ENCODE measurements around the gene PEMT.

The PEMT gene

DNA sequence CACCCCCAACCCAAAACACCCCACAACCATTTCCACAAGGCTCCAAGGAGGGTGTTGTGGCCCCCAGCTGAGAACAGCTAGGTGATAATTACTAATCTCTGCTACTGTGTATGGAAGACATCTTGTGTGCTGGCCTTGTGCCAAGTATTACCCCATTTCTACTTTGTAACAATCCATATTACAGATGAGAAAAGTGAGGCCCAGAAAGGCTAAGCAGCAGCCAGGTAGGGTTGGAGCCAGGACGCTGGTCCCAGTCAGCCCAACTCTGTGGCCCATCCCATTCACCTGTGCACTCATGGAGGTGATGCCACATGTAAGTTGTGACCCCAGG lies 12.4 kb upstream of the PEMT start:
- Histone ChIP-seq H3K9ac (ENCODE audit: insufficient read length, low read depth) (no peak overlapping the region), H3K4me1 (ENCODE audit: insufficient read depth, insufficient read length) (peaks cover 2% of the 10 kb centered on the region), H3K27me3 (ENCODE audit: insufficient read depth, insufficient read length) (no peaks in the 10 kb centered on the region), H3K9me3 (ENCODE audit: insufficient read depth, low read length) (no peaks in the 10 kb centered on the region), H3K36me3 (ENCODE audit: insufficient read depth, insufficient read length, low read length) (no peaks in the 10 kb centered on the region), H3K4me3 (ENCODE audit: insufficient read length, low read depth) (no peak overlapping the region)
- no peak for DNase-seq (ENCODE audit: low read depth, low spot score)
- TF ChIP-seq ZNF274 (IDR thresholded peaks at IDR 0.05; ENCODE audit: low read depth, low read length) (no peak), SUZ12 (IDR thresholded peaks at IDR 0.05; ENCODE audit: extremely low read depth, insufficient read depth, insufficient read length) (no peak), YY1 (IDR thresholded peaks at IDR 0.05; ENCODE audit: insufficient read depth, insufficient read length) (no peak)

DNA sequence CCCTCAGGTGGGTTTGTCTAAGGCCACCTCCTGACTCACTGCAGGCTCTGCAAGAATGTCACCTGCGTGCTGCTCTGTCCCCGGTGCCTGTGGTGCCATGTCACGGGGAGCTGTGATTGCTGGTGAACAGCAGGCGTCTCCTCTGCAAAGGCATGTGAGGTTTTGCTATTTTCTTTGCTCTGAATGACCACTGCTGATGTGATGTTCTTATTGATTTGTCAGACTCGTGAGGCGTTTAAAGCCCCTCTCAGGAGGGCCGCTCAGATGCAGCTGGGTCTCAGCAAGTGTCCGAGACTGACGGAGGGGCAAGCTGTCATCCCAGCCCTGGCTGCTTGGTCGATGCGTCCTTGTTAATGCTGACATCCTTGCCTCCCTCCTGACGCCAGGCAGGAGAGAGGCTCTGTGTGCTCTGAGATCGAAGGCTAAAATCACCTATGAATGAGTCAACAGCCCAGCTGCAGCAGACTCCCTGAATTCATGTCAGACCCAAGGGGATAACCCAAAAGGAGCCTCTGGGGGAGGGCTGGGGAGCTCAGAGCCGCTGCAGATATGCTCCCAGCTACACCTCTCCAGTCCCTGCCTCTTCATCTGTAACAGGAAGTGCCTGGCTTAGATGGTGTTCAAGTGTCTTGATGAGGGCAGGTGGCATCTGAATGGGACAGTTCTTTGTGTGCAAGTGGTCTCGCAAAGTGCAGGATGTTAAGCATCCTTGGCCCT lies 11.8 kb upstream of the PEMT start:
- Histone ChIP-seq H3K27me3 (ENCODE audit: insufficient read depth, insufficient read length) (no peaks in the 10 kb centered on the region), H3K4me1 (ENCODE audit: insufficient read depth, insufficient read length) (peaks cover 2% of the 10 kb centered on the region), H3K9me3 (ENCODE audit: insufficient read depth, low read length) (no peaks in the 10 kb centered on the region), H3K36me3 (ENCODE audit: insufficient read depth, insufficient read length, low read length) (no peaks in the 10 kb centered on the region), H3K9ac (ENCODE audit: insufficient read length, low read depth) (no peak overlapping the region), H3K4me3 (ENCODE audit: insufficient read length, low read depth) (no peak overlapping the region)
- TF ChIP-seq ZNF274 (IDR thresholded peaks at IDR 0.05; ENCODE audit: low read depth, low read length), result no peak
- no peak for TF ChIP-seq SUZ12 (IDR thresholded peaks at IDR 0.05; ENCODE audit: extremely low read depth, insufficient read depth, insufficient read length)
- no peak for TF ChIP-seq YY1 (IDR thresholded peaks at IDR 0.05; ENCODE audit: insufficient read depth, insufficient read length)
- no peak for DNase-seq (ENCODE audit: low read depth, low spot score)

DNA sequence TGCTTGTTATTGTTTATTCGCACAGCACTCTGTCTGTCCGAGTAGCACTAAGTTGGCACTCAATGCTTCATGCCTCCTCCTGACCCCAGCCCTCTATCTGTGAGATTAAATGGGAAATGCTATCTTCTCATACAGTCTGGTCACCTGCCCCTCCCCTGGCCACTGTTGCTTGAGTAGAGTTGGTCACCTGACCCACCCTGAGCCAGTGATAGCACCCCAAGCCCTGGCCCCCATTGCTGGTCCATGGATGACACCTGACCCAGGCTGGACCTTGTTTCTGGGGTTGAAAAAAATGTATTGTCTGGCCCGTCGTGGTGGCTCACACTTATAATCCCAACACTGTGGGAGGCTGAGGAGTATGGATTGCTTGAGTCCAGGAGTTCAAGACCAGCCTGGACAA lies 8.5 kb upstream of the PEMT start:
- no peaks in the 10 kb centered on the region for H3K9me3 ChIP-seq (ENCODE audit: insufficient read depth, low read length)
- peaks cover 2% of the 10 kb centered on the region for H3K4me1 ChIP-seq (ENCODE audit: insufficient read depth, insufficient read length)
- H3K36me3 ChIP-seq (ENCODE audit: insufficient read depth, insufficient read length, low read length), result no peaks in the 10 kb centered on the region
- no peak overlapping the region for H3K9ac ChIP-seq (ENCODE audit: insufficient read length, low read depth)
- H3K4me3 ChIP-seq (ENCODE audit: insufficient read length, low read depth), result no peak overlapping the region
- DNase-seq (ENCODE audit: low read depth, low spot score), result no peak
- TF ChIP-seq YY1 (IDR thresholded peaks at IDR 0.05; ENCODE audit: insufficient read depth, insufficient read length), result no peak
- no peaks in the 10 kb centered on the region for H3K27me3 ChIP-seq (ENCODE audit: insufficient read depth, insufficient read length)

DNA sequence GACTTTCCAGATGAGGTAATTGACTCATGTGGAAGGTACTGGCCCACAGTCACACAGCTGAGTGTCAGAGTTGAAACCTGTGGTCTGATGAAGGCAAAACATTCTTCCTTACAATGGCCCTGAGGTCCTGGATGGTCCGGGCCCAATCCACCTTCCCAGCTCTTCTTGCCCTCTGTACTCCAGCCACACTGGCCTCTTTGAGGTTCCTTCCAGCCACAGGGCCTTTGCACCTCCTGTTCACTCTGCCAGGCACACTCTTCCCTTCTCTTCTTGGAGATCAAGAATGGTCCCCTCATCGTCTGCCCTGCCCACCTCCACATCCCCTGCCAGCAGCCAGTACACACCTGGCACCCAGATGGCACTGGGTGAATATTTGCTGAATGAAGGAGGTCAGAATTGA lies 6.5 kb upstream of the PEMT start:
- Histone ChIP-seq H3K9me3 (ENCODE audit: insufficient read depth, low read length) (no peaks in the 10 kb centered on the region), H3K27me3 (ENCODE audit: insufficient read depth, insufficient read length) (no peaks in the 10 kb centered on the region), H3K4me3 (ENCODE audit: insufficient read length, low read depth) (no peak overlapping the region), H3K4me1 (ENCODE audit: insufficient read depth, insufficient read length) (no peaks in the 10 kb centered on the region), H3K9ac (ENCODE audit: insufficient read length, low read depth) (no peak overlapping the region), H3K36me3 (ENCODE audit: insufficient read depth, insufficient read length, low read length) (no peaks in the 10 kb centered on the region)
- DNase-seq (ENCODE audit: low read depth, low spot score), result no peak
- TF ChIP-seq ZNF274 (IDR thresholded peaks at IDR 0.05; ENCODE audit: low read depth, low read length) (no peak), YY1 (IDR thresholded peaks at IDR 0.05; ENCODE audit: insufficient read depth, insufficient read length) (no peak), SUZ12 (IDR thresholded peaks at IDR 0.05; ENCODE audit: extremely low read depth, insufficient read depth, insufficient read length) (no peak)

DNA sequence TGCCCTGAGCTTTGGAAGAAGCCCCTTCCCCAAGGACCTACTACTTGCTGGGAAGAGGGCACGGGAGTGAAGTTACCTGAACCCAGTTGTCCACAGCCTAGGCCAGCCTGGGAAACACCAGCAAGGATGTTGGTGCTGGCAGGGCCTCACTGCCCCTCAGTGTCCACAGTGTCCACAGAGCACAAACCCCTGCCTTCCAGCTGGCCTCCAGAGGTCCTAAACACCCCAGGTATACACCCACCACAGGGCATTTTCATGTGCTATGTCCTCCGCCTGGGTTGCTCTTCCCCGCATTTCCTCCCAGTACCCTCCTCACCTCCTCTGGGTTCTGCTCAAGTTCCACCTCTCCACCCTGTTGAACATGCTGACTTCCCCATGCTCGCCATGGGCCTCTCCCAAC lies 4.2 kb upstream of the PEMT start:
- Histone ChIP-seq H3K27me3 (ENCODE audit: insufficient read depth, insufficient read length) (no peaks in the 10 kb centered on the region), H3K4me1 (ENCODE audit: insufficient read depth, insufficient read length) (no peaks in the 10 kb centered on the region), H3K9ac (ENCODE audit: insufficient read length, low read depth) (no peak overlapping the region), H3K4me3 (ENCODE audit: insufficient read length, low read depth) (no peak overlapping the region), H3K36me3 (ENCODE audit: insufficient read depth, insufficient read length, low read length) (no peaks in the 10 kb centered on the region), H3K9me3 (ENCODE audit: insufficient read depth, low read length) (no peaks in the 10 kb centered on the region)
- no peak for DNase-seq (ENCODE audit: low read depth, low spot score)
- TF ChIP-seq ZNF274 (IDR thresholded peaks at IDR 0.05; ENCODE audit: low read depth, low read length) (no peak), YY1 (IDR thresholded peaks at IDR 0.05; ENCODE audit: insufficient read depth, insufficient read length) (no peak), SUZ12 (IDR thresholded peaks at IDR 0.05; ENCODE audit: extremely low read depth, insufficient read depth, insufficient read length) (no peak)

DNA sequence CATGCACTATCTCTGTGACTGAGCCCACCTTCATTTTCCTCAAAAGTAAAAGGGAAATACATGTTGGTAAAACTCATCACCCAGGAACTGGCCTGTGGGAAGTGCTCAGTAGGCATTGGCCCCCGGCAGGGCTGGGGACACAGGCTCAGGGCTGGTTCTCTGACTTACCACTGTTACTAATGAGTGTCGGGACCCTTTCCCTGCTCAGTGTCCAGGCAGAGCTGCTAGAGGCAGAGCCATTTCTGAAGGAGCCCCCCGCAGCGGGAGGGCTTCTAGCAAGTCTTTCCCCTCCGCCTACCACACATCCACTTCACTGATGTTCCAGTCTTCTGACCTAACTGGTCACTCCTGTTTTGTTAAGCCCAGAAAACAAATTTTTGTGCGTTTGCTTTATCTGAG lies 1.7 kb upstream of the PEMT start:
- DNase-seq (ENCODE audit: low read depth, low spot score), result no peak
- no peak overlapping the region for H3K4me3 ChIP-seq (ENCODE audit: insufficient read length, low read depth)
- H3K36me3 ChIP-seq (ENCODE audit: insufficient read depth, insufficient read length, low read length), result no peaks in the 10 kb centered on the region
- H3K9ac ChIP-seq (ENCODE audit: insufficient read length, low read depth), result no peak overlapping the region
- H3K4me1 ChIP-seq (ENCODE audit: insufficient read depth, insufficient read length), result no peaks in the 10 kb centered on the region
- no peaks in the 10 kb centered on the region for H3K9me3 ChIP-seq (ENCODE audit: insufficient read depth, low read length)
- TF ChIP-seq YY1 (IDR thresholded peaks at IDR 0.05; ENCODE audit: insufficient read depth, insufficient read length) (no peak), SUZ12 (IDR thresholded peaks at IDR 0.05; ENCODE audit: extremely low read depth, insufficient read depth, insufficient read length) (no peak), ZNF274 (IDR thresholded peaks at IDR 0.05; ENCODE audit: low read depth, low read length) (no peak)
- no peaks in the 10 kb centered on the region for H3K27me3 ChIP-seq (ENCODE audit: insufficient read depth, insufficient read length)

DNA sequence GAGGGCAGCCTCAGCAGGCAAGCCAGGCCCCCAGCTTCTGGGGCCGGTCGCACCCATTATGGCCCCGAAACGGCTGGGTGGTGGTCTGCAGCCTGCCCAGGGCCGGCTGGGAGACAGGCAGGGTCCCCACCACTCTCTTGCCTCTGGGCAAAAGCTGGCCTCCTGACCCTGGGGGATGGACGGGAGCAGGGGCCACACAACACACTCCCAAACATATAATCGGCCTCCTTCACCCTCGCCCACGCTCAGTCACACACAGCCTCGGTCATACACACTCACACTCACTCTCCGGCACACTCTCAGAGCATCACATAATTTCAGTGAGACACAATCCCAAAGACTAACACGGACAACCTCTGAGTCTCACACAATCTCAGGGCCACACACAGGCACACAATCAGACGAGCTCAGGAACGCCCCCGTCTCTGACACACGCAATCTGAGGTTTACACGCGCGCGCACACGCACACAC lies 589 bp downstream of the PEMT start:
- no peak for TF ChIP-seq ZNF274 (IDR thresholded peaks at IDR 0.05; ENCODE audit: low read depth, low read length)
- no peak for TF ChIP-seq SUZ12 (IDR thresholded peaks at IDR 0.05; ENCODE audit: extremely low read depth, insufficient read depth, insufficient read length)
- TF ChIP-seq YY1 (IDR thresholded peaks at IDR 0.05; ENCODE audit: insufficient read depth, insufficient read length), result no peak
- H3K4me3 ChIP-seq (ENCODE audit: insufficient read length, low read depth), result peak overlapping the region; percentile 81
- no peaks in the 10 kb centered on the region for H3K4me1 ChIP-seq (ENCODE audit: insufficient read depth, insufficient read length)
- DNase-seq (ENCODE audit: low read depth, low spot score), result no peak
- no peaks in the 10 kb centered on the region for H3K27me3 ChIP-seq (ENCODE audit: insufficient read depth, insufficient read length)
- peak overlapping the region; percentile 93 for H3K9ac ChIP-seq (ENCODE audit: insufficient read length, low read depth)
- H3K36me3 ChIP-seq (ENCODE audit: insufficient read depth, insufficient read length, low read length), result no peaks in the 10 kb centered on the region
- no peaks in the 10 kb centered on the region for H3K9me3 ChIP-seq (ENCODE audit: insufficient read depth, low read length)
